ENCODE data around the gene DUX4.
"Not testable (repeated sequence)": the region's sequence is repeated elsewhere in the genome, so short reads cannot be mapped to it uniquely, and the experiment has no call there.

DUX4 gene

DNA sequence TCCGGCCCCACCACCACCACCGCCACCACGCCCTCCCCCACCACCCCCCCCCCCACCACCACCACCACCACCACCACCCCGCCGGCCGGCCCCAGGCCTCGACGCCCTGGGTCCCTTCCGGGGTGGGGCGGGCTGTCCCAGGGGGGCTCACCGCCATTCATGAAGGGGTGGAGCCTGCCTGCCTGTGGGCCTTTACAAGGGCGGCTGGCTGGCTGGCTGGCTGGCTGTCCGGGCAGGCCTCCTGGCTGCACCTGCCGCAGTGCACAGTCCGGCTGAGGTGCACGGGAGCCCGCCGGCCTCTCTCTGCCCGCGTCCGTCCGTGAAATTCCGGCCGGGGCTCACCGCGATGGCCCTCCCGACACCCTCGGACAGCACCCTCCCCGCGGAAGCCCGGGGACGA is at the start of gene DUX4:
TSS of gene DUX4 (plus strand) at position 347 of the 400 bp plus-strand sequence. CDS start at position 347, 0 bp downstream.
- not testable (repeated sequence) for DNase-seq

DNA sequence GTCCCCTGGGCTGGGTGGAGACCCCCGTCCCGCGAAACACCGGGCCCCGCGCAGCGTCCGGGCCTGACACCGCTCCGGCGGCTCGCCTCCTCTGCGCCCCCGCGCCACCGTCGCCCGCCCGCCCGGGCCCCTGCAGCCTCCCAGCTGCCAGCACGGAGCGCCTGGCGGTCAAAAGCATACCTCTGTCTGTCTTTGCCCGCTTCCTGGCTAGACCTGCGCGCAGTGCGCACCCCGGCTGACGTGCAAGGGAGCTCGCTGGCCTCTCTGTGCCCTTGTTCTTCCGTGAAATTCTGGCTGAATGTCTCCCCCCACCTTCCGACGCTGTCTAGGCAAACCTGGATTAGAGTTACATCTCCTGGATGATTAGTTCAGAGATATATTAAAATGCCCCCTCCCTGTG is 1.9 kb downstream of the DUX4 start:
- DNase-seq: not testable (repeated sequence)

DNA sequence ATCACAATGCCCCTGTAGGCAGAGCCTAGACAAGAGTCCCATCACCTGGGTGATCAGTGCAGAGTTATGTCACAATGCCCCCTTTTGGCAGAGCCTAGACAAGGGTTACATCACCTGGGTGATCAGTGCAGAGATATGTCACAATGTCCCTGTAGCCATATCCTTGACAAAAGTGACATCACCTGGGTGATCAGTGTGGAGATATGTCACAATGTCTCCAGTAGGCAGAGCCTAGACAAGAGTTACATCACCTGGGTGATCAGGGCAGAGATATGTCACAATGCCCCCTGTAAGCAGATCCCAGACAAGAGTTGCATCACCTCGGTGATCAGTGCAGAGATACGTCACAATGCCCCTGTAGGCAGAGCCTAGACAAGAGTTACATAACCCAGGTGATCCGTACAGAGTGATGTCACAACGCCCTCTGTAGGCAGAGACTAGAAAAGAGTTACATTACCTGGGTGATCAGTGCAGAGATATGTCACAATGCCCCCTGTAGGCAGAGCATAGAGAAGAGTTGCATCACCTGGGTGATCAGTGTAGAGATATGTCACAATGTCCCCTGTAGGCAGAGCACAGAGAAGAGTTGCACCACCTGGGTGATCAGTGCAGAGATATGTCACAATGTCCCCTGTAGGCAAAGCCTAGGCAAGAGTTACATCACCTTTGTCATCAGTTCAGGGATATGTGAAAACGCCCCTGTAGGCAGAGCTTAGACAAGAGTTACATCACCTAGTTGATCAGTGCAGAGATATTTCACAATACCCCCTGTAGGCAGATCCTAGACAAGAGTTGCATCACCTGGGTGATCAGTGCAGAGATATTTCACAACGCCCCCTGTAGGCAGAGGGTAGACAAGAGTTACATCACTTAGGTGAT is 4.4 kb downstream of the DUX4 start:
- DNase-seq: not testable (repeated sequence)

DNA sequence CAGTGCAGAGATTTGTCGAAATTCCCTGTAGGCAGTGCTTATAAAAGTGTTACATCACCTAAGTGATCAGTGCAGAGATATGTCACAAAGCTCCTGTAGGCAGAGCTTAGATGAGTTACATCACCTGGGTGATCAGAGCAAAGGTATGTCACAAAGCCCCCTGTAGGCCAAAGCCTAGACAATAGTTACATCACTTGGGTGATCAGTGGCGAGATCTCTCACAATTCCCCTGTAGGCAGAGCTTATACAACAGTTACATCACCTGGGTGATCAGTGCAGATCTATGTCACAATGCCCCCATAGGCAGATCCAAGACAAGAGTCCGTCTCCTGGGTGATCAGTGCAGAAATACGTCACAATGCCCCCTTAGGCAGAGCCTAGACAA is 5.0 kb downstream of the DUX4 start:
- not testable (repeated sequence) for DNase-seq

DNA sequence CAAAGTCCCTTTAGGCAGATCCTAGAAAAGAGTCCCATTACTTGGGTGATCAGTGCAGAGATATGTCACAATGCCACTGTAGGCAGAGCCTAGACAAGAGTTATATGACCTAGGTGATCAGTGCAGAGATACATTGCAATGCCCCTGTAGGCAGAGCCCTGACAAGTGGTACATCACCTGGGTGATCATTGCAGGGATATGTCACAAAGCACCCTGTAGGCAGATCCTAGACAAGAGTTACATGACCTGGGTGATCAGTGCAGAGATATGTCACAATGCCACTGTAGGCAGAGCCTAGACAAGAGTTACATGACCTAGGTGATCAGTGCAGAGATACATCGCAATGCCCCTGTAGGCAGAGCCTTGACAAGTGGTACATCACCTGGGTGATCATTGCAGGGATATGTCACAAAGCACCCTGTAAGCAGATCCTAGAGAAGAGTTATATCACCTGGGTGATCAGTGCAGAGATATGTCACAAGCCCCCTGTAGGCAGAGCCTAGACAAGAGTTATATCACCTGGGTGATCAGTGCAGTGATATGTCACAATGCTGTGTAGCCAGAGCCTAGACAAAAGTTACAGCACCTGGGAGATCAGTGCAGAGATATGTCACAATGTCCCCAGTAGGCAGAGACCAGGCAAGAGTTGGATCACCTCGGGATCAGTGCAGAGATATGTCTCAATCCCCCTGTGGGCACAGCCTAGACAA is 5.6 kb downstream of the DUX4 start:
- not testable (repeated sequence) for DNase-seq

GRCh38 chr4:190179740-190180094 is 6.1 kb downstream of the DUX4 start:
- DNase-seq: not testable (repeated sequence)

DNA sequence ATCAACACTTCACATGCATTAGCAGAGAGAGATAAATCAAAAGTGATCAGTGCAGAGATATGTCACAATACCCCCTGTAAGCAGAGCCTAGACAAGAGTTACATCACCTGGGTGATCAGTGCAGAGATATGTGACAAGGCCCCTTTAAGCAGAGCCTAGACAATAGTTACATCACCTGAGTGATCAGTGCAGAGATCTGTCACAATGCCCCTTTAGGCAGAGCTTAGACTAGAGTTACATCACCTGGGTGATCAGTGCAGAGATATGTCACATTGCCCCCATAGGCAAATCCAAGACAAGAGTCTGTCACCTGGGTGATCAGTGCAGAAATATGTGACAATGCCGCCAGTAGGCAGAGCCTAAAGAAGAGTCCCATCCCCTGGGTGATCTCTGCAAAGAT is 7.4 kb downstream of the DUX4 start:
- DNase-seq: not testable (repeated sequence)

DNA sequence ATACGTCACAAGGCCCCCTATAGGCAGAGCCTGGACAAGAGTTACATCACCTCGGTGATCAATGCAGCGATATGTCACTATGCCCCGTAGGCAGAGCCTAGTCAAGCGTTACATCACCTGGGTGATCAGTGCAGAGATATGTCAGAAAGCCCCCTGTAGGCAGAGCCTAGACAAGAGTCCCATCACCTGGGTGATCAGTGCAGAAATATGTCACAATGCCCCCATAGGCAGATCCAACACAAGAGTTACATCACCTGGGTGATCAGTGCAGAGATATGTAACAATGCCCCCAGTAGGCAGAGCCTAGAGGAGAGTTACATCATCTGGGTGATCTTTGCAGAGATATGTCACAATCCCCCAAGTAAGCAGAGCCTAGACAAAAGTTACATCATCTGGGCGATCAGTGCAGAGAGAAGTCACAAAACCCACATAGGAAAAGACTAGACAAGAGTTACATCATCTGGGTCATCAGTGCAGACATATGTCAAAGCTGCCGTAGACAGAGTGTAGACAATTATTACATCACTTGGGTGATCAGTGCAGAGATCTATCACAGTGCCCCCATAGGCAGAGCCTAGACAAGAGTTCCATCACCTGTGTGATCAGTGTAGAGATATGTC is 8.0 kb downstream of the DUX4 start:
- not testable (repeated sequence) for DNase-seq

DNA sequence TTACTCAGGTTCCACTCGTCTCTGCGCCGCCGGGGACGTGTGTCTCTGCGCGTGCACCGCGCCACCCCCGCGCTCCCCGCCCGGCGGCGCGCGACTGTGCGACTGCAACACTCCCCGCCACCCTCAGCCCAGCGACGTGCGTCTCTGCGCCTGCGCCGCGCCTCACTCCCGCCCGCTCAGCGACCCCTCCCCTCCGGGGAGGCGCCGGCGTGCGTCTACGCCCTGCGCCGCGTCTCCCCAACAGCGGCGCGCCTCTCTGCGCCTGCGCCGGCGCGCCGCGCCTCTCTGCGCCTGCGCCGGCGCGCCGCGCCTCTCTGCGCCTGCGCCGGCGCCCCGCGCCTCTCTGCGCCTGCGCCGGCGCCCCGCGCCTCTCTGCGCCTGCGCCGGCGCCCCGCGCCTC is 29.9 kb downstream of the DUX4 start:
- DNase-seq: not testable (repeated sequence)

Measured in NCI-H1092 (cell line).